HG03060 (cell line): ENCODE measurements around the gene HTATSF1.

ENCODE experiments used
- ATAC-seq: cut with Tn5 transposase; IDR thresholded peaks from one replicate; pipeline ENCODE4 v1.9.1; 2021; ENCODE audit warnings: low read depth, moderate number of reproducible peaks; ENCODE audit not compliant: unreplicated experiment

Gene HTATSF1

DNA sequence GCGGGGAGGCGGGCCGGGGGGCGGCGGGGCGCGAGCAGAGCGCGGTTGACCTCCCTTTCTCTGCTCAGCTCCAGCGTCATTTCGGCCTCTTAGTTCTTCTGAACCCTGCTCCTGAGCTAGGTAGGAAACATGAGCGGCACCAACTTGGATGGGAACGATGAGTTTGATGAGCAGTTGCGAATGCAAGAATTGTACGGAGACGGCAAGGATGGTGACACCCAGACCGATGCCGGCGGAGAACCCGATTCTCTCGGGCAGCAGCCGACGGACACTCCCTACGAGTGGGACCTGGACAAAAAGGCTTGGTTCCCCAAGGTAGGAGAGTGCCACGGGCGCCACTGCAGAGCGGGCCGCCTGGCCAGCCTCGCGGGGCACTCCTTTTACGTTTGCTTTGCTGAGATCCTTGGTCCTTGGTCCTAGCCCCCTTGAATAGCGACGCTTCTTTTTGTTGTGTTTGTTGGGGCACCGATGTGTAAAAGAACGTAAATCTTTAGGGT, at the start of gene HTATSF1:
Gene HTATSF1 (plus strand): TSS at position 37 of the 497 bp plus-strand sequence. CDS start 93 bp downstream, at position 130.
- peak; percentile 22 for ATAC-seq

- no peak for ATAC-seq
These were observed 49.4 kb upstream of the HTATSF1 start for GRCh38 chrX:136447968-136448367.

DNA sequence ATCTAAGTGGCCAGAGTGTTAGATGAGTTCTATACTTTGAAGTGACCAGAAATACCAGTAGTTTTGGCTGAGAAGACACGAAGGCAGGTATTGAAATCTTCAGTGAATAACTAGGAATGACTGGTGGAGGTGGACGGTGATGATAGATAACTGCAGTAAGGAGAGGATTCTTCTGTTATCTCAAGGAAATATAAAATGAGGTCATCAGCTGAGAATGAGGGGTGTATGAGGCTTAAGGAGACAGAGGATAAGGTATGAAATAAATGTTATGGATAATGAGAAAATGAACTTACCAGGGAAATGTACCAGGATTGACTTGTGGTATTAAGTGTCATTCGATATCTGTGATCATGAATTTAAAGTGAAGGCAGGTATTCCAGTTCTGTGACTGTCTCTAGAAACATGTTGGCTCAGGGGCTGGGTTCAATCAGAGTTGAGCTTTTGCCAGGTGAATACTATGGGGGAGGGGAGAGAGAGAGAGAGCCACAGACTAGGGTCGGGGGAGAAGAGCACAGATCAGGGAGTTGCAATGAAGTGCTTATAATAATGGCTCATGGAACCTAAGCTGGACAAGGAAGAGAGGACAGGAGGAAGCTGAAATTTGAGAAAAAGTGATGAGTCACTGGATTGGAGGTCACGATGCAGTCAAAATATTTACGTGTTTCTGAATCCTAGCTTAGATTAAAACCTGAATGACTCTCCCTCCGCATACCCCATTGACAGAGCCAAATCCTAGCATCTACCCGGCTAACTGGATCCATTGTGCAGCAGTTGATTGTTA, 47.2 kb upstream of the HTATSF1 start:
- no peak for ATAC-seq

GRCh38 chrX:136452614-136453013, 44.8 kb upstream of the HTATSF1 start:
- ATAC-seq = no peak

DNA sequence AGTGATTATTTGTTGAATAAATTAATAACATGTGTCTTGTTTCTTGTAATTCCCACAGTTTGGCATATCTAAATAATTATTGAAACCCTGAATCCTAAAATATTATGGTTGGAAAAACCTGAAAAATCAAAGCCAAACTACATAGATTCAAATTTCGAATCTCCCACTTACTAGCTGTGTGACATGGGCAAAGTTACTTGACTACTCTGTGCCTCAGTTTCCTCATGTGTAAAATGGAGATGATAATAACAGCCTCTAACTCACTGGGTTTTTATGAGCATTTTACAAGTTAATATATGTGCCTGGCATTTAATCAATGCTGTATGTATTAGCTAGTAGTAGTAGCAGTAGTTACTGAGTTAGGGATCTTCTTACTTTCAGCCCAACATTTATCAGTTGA, 44.3 kb upstream of the HTATSF1 start:
- no peak for ATAC-seq

GRCh38 chrX:136453771-136454170, 43.6 kb upstream of the HTATSF1 start:
- no peak for ATAC-seq

DNA sequence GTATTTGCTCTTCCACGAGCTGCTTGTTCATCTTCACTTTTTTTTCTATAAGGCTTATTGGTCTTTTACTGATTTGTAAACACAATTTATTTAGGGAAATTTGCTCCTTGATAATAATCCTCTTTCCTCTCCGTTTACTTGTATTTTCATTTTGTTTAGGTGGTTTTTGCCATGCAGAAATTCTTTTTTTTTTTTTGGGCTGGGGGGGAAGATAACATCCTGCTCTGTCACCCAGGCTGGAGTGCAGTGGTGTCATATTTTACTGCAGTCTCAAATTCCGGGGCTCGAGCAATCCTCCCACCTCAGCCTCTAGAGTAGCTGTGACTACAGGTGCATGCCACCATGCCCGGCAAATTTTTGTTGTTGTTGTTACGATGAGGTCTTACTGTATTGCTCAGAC, 41.3 kb upstream of the HTATSF1 start:
- ATAC-seq = no peak

- no peak for ATAC-seq
These were observed 40.0 kb upstream of the HTATSF1 start for GRCh38 chrX:136457303-136457917.

DNA sequence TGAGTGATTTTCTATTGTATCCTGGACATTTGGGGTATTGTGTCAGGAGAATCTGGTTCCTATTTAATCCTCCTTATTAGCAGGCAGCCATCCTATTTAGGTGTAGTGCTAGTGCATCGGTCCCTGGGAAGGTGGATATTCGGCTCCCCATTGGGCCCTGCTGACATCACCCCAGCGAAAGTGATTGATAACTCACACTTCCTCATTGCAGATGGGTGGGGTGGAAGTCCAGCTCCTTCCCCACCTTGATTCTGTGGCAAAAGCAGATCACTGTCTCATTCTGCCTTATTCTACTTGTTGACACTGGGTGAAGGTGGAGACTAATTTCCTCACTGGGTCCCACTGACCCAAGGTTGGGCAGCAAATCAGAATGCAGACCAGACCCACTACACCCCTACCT, 32.8 kb upstream of the HTATSF1 start:
- ATAC-seq = no peak

DNA sequence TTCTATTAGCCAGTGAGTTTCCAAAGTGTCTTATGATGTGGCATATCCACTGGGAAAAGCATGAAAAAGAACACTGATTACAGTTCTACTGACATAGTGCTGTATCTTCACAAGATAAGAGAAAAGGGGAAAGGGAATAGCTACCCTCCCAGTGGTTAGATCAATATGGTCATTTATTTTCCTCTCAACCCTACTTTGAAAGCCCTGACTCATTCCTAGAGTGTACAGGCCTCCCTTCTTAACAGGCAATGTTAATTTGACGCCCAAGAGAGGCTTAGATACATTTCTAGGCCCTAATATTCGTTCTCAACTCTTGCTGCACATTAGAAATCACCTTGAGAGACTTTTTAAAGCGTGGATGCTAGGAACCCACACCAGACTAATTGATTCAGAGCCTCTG, 30.1 kb upstream of the HTATSF1 start:
- no peak for ATAC-seq

GRCh38 chrX:136468391-136469103, 28.8 kb upstream of the HTATSF1 start:
- no peak for ATAC-seq

- no peak for ATAC-seq
These were observed 23.7 kb upstream of the HTATSF1 start for GRCh38 chrX:136473663-136474062.

DNA sequence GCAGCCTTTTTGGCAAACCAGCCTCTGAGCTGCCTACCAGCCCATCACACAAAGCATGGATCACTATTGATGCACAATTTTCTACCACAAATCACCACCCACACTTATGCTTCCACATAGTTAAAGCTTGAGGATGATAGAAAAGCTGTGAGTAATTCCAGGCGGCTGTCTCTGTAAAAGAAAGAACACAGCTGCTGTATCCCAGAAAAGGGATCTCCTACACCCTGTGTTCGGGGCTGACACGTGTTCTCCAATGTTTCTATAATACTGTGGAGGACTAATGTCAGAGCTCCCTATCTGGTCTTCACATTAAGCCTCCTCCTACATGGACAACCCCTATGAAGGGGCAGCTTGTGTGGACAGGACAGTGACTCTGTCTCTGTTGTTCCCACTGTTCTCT, 22.2 kb upstream of the HTATSF1 start:
- no peak for ATAC-seq

DNA sequence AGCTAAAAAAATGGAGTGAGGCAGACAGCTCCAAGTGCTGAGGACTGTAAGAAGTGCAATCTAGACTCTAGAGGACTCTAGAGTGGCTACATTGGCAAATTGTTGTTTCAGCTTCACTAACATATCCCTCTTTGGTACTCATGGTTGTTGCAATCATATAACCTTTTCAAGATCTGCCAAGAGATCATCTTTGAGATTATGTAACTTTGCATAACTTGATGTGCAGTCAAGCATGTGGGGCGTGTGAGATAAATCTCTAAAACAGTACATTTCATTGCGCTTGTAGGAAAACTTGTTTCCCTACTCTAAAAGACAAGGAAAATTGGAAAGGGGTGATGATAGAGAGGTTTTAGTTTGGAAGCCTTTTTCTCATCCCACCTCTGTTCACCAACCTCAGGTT, 20.9 kb upstream of the HTATSF1 start:
- ATAC-seq = no peak

- ATAC-seq = no peak
These were observed 20.4 kb upstream of the HTATSF1 start for GRCh38 chrX:136477026-136477425.

DNA sequence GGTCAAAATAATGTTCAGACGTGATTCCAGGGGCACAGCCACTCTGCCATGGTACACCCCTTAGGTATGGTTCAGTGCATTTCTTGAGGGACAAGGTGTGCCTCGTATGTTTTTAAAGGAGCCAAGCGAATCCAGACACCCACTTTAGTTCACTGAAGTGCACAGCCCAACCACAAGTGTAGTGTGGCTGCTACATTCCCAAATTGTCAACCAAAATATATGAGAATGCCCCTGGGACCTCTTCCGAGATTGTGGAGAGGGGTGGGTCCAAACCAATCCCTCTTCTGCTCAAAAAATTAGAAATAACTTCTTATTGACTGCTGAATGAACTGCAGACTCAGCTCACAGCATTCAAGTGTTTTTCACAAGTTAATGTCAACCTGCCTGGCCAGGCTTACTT, 17.0 kb upstream of the HTATSF1 start:
- ATAC-seq = no peak

GRCh38 chrX:136487647-136488046, 9.7 kb upstream of the HTATSF1 start, which contains the start of gene BRS3:
BRS3 (plus strand) TSS chrX:136487947; CDS start chrX:136488115, 168 bp downstream.
- no peak for ATAC-seq

GRCh38 chrX:136488706-136489105, 8.7 kb upstream of the HTATSF1 start:
- no peak for ATAC-seq

DNA sequence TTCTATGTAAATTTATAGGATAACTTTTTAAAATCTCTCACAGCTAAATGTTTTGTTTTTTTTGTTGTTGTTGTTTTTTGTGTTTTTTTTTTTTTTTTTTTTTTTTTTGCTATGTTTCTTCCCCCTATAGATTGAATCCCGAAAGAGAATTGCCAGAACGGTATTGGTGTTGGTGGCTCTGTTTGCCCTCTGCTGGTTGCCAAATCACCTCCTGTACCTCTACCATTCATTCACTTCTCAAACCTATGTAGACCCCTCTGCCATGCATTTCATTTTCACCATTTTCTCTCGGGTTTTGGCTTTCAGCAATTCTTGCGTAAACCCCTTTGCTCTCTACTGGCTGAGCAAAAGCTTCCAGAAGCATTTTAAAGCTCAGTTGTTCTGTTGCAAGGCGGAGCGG, 5.6 kb upstream of the HTATSF1 start:
- no peak for ATAC-seq

GRCh38 chrX:136493011-136493410, 4.4 kb upstream of the HTATSF1 start:
- ATAC-seq = no peak

- ATAC-seq = no peak
These were observed 2.3 kb upstream of the HTATSF1 start for GRCh38 chrX:136495043-136495442.
